GM19452 (cell line): Measurements from ENCODE around the gene RPS14.
A peak's percentile ranks its signal among the peaks of the same experiment; 100 is the strongest.

Source experiments
- ATAC-seq: cut with Tn5 transposase; IDR thresholded peaks from one replicate; pipeline ENCODE4 v1.9.1; 2021; ENCODE audit not compliant: unreplicated experiment

RPS14 gene

DNA sequence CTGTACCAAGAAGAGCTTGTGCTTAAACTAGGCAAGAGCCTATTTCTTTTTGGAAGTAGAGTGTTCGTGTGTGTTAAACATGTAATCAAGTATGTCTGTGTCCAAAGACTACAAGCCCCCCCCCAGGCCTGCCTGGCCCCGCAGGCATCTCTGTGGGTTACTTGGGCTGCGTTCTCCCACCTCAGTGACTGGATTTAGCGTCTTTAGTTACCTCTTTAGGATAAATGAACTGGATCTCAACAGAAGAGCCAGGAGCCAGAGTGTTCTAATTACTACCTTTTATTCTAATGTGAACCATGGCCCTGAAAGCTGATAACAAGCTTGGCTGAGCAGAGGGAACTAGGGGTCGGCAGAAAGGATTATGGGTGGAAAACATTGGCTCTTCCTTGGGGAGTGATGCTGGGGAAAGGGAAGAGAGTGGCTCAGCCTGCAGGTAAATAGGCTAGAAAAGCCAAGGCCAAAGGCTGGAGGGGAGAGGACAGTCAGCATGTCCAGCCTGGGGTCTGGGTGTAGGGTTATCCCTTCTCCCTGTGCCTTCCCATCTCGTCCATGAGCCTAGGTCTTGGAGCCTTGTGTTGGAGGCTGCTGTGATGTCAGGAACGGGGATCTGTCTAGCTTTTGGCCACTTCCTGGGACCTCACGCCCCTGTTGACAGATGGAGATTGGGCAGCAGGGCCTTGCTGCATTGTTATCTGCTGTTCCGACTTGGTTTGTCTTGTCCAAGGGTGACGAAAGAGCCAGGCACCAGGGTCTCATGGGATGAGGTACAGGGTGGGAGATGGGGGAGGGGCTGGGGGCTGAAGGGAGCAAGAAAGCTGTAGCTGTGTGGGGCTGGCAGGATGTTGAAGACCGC lies 47.9 kb downstream of the RPS14 start:
- ATAC-seq, result no peak

DNA sequence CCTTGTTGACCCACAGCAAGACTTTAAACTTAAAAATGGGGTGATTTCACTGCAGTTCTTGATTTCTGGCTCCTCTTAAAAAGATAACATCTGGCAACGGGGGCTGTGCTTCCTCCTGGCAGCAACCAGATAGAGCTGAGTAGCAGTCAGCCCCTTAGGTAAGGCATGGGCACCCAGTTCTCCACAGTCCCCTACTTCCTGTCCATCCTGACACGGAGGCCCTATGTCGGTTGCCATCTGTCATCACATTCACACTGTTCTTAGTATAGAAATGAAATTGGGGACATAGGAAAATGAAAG lies 48.5 kb downstream of the RPS14 start:
- no peak for ATAC-seq

DNA sequence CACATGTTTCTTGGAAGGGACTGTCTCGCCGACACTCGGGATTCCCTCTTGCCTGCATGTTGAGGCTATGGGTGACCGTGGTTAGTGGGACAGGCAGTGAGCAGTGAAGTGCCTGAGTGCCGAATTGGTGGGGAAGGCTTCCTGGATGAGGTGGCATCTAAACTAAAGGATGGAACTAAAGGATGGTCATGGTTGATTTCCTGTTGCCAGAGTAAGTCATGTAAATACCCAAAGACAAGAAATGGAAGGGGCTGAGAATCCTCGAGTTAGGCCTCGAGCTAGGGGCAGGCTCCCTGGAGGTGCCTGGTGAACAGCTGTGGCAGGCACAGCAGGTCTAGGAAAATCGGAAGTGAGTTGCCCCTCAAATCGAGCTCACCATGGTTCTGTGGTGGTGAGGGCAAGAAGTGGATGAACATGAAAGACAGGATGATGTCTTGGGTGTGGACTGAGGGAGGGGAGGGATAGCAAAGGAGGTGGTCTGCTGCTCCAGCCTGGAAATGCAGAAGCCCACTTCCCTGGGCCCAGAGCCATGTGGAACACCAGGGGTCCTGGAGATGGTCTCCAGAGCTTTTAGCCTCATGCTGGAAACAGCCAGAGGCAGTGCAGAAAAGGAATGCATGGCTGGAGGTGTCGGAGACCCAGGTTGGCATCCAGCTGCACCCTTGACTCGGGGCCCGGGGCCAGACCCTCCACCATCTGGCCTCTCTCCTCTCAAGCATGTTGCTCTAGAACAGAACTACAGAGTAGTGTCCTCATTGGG lies 49.0 kb downstream of the RPS14 start:
- ATAC-seq, result no peak

DNA sequence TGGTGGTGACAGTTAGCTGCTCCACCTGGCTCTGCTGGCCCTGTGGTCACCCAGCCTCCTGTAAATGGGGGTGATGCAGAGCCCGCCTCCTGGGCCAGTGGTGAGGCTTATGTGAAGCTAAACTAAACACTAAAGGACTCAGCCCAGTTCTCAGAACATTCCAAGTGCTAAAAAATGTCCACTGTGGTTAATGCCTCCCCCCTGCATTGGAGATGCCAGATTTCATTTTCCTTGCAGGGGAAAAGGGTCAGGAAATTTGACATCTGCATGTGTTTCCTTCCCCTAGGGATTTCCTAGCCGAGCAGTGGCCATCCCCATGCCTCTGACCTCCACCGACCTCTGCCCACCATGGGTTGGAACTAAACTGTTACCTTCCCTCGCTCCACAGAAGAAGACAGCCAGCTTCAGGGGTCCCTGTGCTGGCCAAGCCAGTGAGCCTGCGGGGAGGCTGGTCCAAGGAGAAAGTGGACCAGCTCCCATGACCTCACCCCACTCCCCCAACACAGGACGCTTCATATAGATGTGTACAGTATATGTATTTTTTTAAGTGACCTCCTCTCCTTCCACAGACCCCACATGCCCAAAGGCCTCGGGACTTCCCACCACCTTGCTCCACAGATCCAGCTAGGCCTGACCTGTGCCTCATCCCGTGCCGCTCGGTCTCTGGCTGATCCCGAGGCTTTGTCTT lies 49.9 kb downstream of the RPS14 start:
- ATAC-seq, result peak; percentile 20

DNA sequence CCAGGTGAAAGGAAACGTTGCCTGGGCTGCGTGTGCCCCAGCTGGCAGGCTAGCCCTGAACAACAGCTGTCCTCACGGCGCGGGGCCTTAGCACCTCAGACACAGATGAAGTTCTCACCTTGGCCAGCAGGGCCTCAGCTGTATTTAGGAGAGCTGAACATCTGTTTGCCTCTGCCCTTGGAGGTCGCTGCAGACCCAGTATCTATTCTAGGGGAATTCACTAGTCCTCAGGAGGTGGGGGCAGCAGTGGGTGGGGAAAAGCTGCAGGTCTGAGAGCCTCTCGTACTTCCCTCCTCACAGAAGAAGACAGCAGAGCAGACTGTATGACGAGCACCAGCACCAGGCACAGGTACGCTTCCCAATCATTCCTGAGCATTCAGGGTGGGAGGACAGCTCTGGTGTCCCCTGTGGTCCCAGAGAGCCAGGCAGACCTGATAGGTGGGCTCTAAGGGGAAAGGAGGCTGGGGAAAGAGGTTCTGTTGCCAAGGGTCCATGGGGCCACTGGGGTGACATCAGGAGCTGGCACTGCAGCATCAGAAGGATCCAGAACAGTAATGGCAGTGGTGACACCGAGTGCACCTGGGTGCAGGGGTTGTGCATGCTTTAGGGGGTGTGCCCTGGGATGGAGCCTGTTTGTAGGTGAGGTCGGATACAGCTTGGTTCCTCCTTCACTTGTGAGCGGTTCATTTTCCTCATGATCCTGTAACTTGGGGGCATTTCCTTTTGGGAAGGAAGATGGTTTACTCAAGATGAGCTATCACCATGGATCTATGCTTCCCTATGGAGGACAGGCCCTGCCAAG lies 50.6 kb downstream of the RPS14 start:
- peak; percentile 52 for ATAC-seq

DNA sequence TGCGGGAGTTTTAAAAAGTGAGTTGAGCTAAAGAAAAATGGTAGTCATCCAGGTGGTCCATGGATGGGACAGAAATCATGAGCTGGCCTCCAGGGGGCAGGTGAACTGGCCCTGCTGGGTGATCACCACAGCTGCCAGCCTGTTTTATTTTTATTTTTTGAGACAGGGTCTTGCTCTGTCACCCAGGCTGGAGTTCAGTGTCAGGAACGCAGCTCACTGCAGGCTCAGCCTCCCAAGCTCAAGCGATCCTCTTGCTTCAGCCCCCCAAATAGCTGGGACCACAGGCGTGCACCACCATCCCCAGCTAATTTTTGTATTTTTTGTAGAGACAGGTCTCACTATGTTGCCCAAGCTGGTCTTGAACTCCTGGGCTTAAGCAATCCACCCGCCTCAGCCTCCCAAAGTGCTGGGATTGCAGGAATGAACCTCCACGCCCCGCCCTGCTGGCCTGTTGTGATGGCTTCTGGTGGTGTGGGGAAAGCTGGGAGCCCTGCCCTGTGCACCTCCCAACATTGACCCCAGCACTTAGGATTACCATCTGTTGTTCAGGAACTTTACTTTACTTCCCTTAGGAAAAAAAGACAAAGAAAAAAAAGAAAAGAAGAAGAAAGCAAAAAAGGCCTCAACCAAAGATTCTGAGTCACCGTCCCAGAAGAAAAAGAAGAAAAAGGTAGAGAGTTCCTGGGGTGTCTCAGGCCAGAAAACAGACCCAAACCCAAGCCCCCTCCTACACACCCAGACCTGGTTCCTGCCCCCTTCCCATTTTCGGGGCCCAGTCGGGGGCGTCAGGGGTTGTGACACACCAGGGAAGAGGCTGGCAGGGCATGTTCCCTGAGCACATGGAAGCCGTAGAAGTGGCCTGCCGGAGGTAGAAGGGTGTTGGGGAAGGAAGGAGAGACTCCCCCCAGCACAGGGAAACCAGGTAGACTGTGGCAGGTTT lies 51.5 kb downstream of the RPS14 start:
- ATAC-seq, result no peak

DNA sequence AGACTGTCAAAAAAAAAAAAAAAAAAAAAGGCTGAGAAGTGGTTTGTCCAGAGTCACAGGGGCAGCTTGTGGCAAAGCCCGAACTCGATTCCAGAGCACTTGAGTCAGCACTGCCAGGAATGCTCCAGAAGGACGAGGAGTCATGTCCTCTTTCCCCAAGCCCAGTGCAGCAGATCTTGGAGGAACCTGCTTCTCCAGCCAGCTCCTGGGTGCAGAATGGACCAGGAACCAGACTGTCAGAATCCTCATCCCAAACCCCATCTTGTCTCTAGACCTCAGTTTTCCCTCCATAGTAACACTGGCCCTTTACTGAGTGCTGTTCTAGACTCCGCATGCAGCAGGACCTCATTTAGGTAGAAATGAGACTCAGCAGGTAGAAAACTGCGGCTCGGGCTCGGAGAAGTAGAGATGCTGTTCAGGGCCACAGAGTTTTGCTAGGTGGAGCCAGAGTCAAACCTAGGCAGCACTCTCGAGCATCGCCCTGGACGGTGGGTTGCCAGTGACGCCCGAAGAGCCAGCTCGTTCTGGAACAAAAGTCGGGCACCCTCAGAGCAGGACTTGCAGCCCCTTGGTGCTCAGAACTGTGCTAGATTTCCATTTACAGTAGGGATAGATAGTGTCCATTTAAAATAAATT lies 52.3 kb downstream of the RPS14 start:
- no peak for ATAC-seq

DNA sequence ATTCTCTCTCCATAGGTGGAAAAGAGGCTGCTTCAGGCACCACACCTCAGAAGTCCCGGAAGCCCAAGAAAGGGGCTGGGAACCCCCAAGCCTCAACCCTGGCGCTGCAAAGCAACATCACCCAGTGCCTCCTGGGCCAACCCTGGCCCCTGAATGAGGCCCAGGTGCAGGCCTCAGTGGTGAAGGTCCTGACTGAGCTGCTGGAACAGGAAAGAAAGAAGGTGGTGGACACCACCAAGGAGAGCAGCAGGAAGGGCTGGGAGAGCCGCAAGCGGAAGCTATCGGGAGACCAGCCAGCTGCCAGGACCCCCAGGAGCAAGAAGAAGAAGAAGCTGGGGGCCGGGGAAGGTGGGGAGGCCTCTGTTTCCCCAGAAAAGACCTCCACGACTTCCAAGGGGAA lies 53.3 kb downstream of the RPS14 start:
- ATAC-seq, result no peak

DNA sequence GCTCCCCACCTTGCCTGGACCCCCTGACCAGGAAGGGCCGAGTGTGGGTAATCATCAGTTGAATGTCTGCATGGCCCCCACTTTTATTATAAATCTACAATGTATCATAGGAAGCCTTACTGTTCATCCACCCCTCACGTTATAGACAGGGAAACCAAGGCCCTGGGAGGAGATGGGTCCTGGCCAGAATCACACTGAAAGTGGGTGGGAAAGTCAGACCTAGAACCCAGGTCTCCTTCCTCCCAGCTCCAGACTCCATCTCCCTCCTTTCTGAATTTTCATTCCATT lies 53.9 kb downstream of the RPS14 start:
- no peak for ATAC-seq

DNA sequence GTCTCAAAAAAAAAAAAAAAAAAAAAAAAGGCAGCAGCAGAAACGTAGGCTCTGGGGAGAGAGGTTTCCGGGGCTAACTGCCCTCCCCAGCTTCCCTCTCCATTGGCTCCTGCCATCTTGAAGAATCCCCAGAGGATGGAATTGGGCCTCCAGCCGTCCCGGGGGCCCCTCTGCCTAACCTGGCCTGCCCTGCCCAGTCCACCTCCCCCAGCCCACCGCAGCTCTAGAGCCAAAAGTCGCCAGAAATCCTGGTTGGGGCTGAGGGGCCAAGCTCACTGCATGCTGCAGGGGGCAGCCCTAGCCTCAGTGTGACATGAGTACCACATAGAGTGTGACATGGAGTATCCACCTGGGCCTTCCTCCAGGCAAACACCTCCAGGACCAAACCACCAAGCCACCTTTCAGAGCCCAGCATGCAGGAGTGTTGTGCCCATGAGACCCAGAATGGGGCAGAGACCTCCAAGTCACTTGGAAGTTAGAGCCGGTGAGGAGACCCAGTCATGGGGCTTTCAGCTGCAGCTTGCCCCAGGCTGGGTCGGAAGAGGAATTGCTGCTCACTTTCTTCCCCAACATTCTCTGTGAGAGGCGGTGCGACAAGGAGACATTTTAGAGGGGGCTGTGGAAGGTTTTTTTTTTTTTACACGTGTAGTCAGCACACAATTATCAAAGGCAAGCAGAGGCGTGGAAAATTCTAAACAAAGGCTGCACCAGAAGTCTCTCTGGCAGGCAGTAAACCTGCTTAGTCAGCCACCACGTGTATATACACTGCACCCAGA lies 54.4 kb downstream of the RPS14 start:
- ATAC-seq, result no peak

DNA sequence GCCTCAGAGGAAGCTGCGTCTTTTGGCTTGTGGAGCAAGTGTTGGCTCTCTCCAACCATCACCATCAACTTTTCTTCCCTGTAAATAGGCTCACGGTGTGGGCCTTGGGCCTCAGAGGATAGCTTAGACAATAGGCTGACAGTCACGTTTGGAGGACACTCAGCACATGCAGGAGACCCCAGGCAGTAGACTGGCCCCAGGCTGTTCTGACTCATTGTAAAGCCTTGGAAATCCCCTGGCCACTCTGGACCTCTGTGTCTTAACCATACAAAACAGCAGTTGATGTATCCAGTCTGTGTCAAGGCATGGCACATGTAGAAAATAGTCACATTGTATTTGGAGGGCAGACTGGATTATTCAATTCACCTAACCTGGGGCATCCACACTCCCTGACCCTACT lies 55.4 kb downstream of the RPS14 start:
- ATAC-seq, result no peak

DNA sequence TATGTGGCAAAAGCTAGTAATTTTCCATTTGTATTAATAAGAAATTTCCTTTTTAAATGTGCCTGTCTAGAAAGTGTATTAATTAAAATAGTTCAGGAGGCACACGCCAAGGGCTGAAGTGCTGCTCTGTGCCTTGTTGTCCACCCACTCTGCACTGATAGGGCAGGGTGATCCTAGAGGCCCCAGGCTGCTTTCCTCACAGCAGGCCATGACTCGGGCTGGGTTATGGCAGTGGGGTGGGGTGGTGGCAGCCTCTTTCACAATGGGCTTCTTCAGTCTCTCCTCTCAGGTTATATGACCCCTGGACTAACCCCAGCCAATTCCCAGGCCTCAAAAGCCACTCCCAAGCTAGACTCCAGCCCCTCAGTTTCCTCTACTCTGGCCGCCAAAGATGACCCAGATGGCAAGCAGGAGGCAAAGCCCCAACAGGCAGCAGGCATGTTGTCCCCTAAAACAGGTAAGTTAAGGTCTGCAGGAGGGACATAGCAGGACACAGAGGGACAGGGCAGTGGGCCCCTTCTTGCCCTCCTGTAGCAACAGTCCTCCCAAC lies 56.4 kb downstream of the RPS14 start:
- no peak for ATAC-seq

DNA sequence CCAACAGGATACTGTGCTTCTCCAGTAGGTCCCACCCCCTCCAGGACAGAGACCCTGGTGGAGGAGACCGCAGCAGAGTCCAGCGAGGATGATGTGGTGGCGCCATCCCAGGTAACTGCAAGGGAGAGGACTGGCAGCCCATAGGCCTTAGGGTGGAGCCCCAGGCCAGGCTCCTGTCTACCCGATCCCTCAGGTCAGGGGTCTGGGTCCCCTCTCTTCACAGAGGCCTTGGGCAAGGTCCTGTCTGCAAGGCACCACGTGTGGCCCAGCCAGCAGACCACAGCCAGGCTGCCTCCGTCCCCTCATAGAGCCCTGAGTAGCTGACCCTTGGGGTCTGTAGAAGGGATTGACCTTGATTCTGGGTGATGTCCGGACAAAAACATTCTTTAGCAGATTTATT lies 56.9 kb downstream of the RPS14 start:
- no peak for ATAC-seq
